Liver (tissue), 9 donors: Measurements from ENCODE around the gene LRRTM4. TPM values are rescaled to one million over a fixed set of nuclear protein-coding genes. Genes with fewer than 3 reads are reported as not detected.
A peak's percentile ranks its signal among the peaks of the same experiment; 100 is the strongest.

Experiments
- DNase-seq: peaks from one replicate; pipeline ENCODE4 v3.0.0-alpha.2; 2017; ENCODE audit warnings: low spot score
- H3K27ac ChIP-seq, 2 donors: one replicate each; pipeline ENCODE4 v1.7.0; 2013; ENCODE audit warnings: inconsistent platforms in 2 of 2, low read length in 2 of 2, control low read depth in 1 of 2, low read depth in 1 of 2, mild to moderate bottlenecking in 1 of 2
- H3K27me3 ChIP-seq, 4 donors: one replicate each; pipeline versions ENCODE4 v1.6.1 to v1.7.0; 2013; ENCODE audit warnings: low read length in 3 of 4, inconsistent platforms in 1 of 4, mild to moderate bottlenecking in 1 of 4, moderate library complexity in 1 of 4; ENCODE audit not compliant: control insufficient read depth in 4 of 4, insufficient read depth in 4 of 4
- H3K36me3 ChIP-seq, 4 donors: one replicate each; pipeline versions ENCODE4 v1.6.1 to v1.7.0; 2013; ENCODE audit warnings: low read length in 3 of 4, mild to moderate bottlenecking in 3 of 4, low read depth in 1 of 4, moderate library complexity in 1 of 4; ENCODE audit not compliant: control insufficient read depth in 4 of 4, insufficient read depth in 3 of 4
- H3K4me1 ChIP-seq, 4 donors: one replicate each; pipeline versions ENCODE4 v1.6.1 to v1.7.0; 2013; ENCODE audit warnings: low read length in 3 of 4, mild to moderate bottlenecking in 3 of 4, moderate library complexity in 1 of 4; ENCODE audit not compliant: control insufficient read depth in 4 of 4, insufficient read depth in 4 of 4
- H3K4me3 ChIP-seq, 3 donors: one replicate each; pipeline versions ENCODE4 v1.6.1 to v1.7.0; 2013; ENCODE audit warnings: low read length in 3 of 3, control low read depth in 1 of 3, low read depth in 1 of 3, mild to moderate bottlenecking in 1 of 3
- H3K9ac ChIP-seq, 2 donors: one replicate each; pipeline ENCODE4 v1.7.0; 2013; ENCODE audit warnings: low read length in 2 of 2, mild to moderate bottlenecking in 2 of 2, moderate library complexity in 2 of 2, control low read depth in 1 of 2, low read depth in 1 of 2
- H3K9me3 ChIP-seq, 4 donors: one replicate each; pipeline versions ENCODE4 v1.6.1 to v1.7.0; 2013; ENCODE audit warnings: low read length in 3 of 4; ENCODE audit not compliant: control insufficient read depth in 4 of 4
- CTCF ChIP-seq: fragments of 150-350 bp; IDR thresholded peaks from 2 replicates; pipeline ENCODE4 v1.5.1; 2017; ENCODE audit warnings: improper control_type of control experiment, low read depth, low read length; ENCODE audit not compliant: missing input control
- FOXA1 ChIP-seq: IDR thresholded peaks from 2 replicates; pipeline ENCODE4 v1.6.1; 2016; ENCODE audit warnings: antibody characterized with exemption
- HNF4A ChIP-seq, 2 donors: conservative IDR thresholded peaks; 2 replicates each; pipeline ENCODE4 v1.6.1; 2016; ENCODE audit warnings: antibody characterized with exemption in 2 of 2, mild to moderate bottlenecking in 2 of 2
- JUND ChIP-seq, 2 donors: IDR thresholded peaks; 2 replicates each; pipeline ENCODE4 v1.6.1; 2016; ENCODE audit warnings: antibody characterized with exemption in 2 of 2
- RAD21 ChIP-seq, 2 donors: IDR thresholded peaks; 2 replicates each; pipeline ENCODE4 v1.6.1; 2016; ENCODE audit warnings: antibody characterized with exemption in 2 of 2, mild to moderate bottlenecking in 2 of 2
- REST ChIP-seq: IDR thresholded peaks from 2 replicates; pipeline ENCODE4 v1.6.1; 2016; ENCODE audit warnings: antibody characterized with exemption, mild to moderate bottlenecking
- SP1 ChIP-seq: IDR thresholded peaks from 2 replicates; pipeline ENCODE4 v1.6.1; 2018; ENCODE audit warnings: antibody characterized with exemption, mild to moderate bottlenecking
- TAF1 ChIP-seq: conservative IDR thresholded peaks from 2 replicates; pipeline ENCODE4 v1.6.1; 2016; ENCODE audit warnings: antibody characterized with exemption, mild to moderate bottlenecking
- WGBS: extraction: QIAGEN DNeasy Blood & Tissue Kit; methylation state at CpG from one replicate; pipeline ENCODE4 v1.1.7; 2013; 5-methylcytosine and 5-hydroxymethylcytosine counted together
- polyA plus RNA-seq, 2 donors: library from polyadenylated mRNA; stranded (reverse) in 1 of 2; unstranded in 1 of 2; fragments of 200-250 nt in 1 of 2; fragments of >200 nt in 1 of 2; fragmentation: Nextera tagmentation in 1 of 2; extraction: Ambion mirVana in 1 of 2; gene quantifications; one replicate each; pipeline versions ENCODE4 v1.2.1 to v1.2.3, GENCODE V29; 2013 to 2015
- total RNA-seq, 2 donors: library from RNA; depleted of rRNA; stranded (reverse); fragments of >200 nt; gene quantifications; one replicate each; pipeline ENCODE4 v1.2.3, GENCODE V29; 2014
- TF ChIP-seq, protein P1 (sequence below): IDR thresholded peaks from 2 replicates; pipeline ENCODE4 v1.6.1; 2016; ENCODE audit warnings: antibody characterized with exemption
- donor health status: healthy.
- donor health status: healthy.
- donor health status: healthy.
- donor health status: healthy.
- donor health status: healthy.

LRRTM4 gene
- total and polyA plus RNA-seq, 4 donors = 0.06 to 0.09 (median 0.08) TPM; not detected in 1

GRCh38 chr2:76973610-76974009 lies 548.6 kb downstream of the LRRTM4 start:
- 93% methylated on average over 4 of the region's 4 CpGs for WGBS
- TF ChIP-seq TAF1 = no peak
- TF ChIP-seq, protein P1, sequence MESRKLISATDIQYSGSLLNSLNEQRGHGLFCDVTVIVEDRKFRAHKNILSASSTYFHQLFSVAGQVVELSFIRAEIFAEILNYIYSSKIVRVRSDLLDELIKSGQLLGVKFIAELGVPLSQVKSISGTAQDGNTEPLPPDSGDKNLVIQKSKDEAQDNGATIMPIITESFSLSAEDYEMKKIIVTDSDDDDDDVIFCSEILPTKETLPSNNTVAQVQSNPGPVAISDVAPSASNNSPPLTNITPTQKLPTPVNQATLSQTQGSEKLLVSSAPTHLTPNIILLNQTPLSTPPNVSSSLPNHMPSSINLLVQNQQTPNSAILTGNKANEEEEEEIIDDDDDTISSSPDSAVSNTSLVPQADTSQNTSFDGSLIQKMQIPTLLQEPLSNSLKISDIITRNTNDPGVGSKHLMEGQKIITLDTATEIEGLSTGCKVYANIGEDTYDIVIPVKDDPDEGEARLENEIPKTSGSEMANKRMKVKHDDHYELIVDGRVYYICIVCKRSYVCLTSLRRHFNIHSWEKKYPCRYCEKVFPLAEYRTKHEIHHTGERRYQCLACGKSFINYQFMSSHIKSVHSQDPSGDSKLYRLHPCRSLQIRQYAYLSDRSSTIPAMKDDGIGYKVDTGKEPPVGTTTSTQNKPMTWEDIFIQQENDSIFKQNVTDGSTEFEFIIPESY = no peak
- TF ChIP-seq JUND (IDR thresholded peaks at IDR 0.05) = no peak
- TF ChIP-seq REST = no peak
- no peaks in the 10 kb centered on the region for H3K9me3 ChIP-seq
- no peaks in the 10 kb centered on the region for H3K4me1 ChIP-seq
- H3K36me3 ChIP-seq = no peaks in the 10 kb centered on the region
- no peak overlapping the region for H3K9ac ChIP-seq
- DNase-seq = no peak
- H3K27ac ChIP-seq = no peak overlapping the region
- H3K27me3 ChIP-seq = no peaks in the 10 kb centered on the region
- no peak overlapping the region for H3K4me3 ChIP-seq

- no peaks in the 10 kb centered on the region for H3K36me3 ChIP-seq
- 24% methylated on average over 2 of the region's 2 CpGs for WGBS
These were observed 556.4 kb downstream of the LRRTM4 start for GRCh38 chr2:76965772-76966171.

DNA sequence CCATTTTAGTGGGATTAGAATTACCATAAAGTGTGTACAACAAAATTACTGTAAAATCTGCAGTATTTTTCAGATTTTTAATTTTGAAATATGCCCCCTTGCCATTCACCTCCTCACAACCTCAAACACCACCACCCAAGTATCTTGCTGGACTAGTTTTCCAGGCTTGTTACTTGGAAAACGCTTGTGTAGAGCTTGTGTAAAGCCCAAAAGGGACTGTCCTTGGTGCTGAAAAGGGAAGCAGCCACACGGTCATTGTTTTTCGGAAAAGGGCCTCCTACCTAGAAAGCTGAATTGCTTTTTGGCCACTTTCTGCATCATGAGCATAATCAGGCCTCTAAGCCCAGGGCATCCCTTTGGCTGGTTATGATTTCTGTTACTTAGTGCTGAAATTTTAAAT lies 563.4 kb downstream of the LRRTM4 start:
- no peaks in the 10 kb centered on the region for H3K4me1 ChIP-seq
- no peak for DNase-seq
- no peaks in the 10 kb centered on the region for H3K36me3 ChIP-seq
- TF ChIP-seq REST (peak; percentile 99), HNF4A (conservative IDR thresholded peaks at IDR 0.05) (no peak)
- WGBS = 17% methylated on average over 3 of the region's 3 CpGs
- H3K27ac ChIP-seq = no peak overlapping the region
- H3K27me3 ChIP-seq = no peaks in the 10 kb centered on the region
- no peak overlapping the region for H3K4me3 ChIP-seq
- H3K9me3 ChIP-seq = no peaks in the 10 kb centered on the region
- H3K9ac ChIP-seq = no peak overlapping the region

More at GRCh38 chr2:76965772-76966171, 556.4 kb downstream of the LRRTM4 start:
- Histone ChIP-seq H3K4me3 (peak overlapping the region in 2 of 3 donors; percentile 27 to 47), H3K4me1 (peaks cover 0 to 4% (median 0%) of the 10 kb centered on the region in 4 donors), H3K27me3 (peaks cover 0 to 2% (median 0%) of the 10 kb centered on the region in 4 donors), H3K27ac (no peak overlapping the region), H3K9ac (no peak overlapping the region), H3K9me3 (no peaks in the 10 kb centered on the region)
- TF ChIP-seq RAD21 (IDR thresholded peaks at IDR 0.05) = peak; percentile 6 to 32
- TF ChIP-seq CTCF = no peak
- TF ChIP-seq FOXA1 = no peak
- TF ChIP-seq SP1 = no peak
- DNase-seq = no peak
